GM19239 (cell line): Measurements from ENCODE around the gene OVCA2.

Experiments used
- DNase-seq: peaks from one replicate; pipeline ENCODE4 v3.0.0; 2011; ENCODE audit warnings: low spot score; ENCODE audit not compliant: insufficient read length
- FAIRE-seq: peaks from 2 replicates; lab custom pipeline; 2011; peaks lifted over from hg19 to GRCh38; lab: Jason Lieb, UNC

Gene OVCA2

GRCh38 chr17:2081564-2081963, 39.7 kb downstream of the OVCA2 start:
- FAIRE-seq = no peak

GRCh38 chr17:2082003-2082781, 40.4 kb downstream of the OVCA2 start:
- DNase-seq = no peak
- FAIRE-seq = no peak

More at GRCh38 chr17:2081564-2081963, 39.7 kb downstream of the OVCA2 start:
- no peak for DNase-seq

GRCh38 chr17:2083613-2084035, 41.8 kb downstream of the OVCA2 start:
- FAIRE-seq (peak; percentile 95), DNase-seq (no peak)

- peak; percentile 73 for FAIRE-seq
- no peak for DNase-seq
Measured at GRCh38 chr17:2084036-2084765, 42.4 kb downstream of the OVCA2 start.

- DNase-seq = no peak
- no peak for FAIRE-seq
Measured at GRCh38 chr17:2084766-2085647, 43.2 kb downstream of the OVCA2 start.

GRCh38 chr17:2085648-2085949, 43.8 kb downstream of the OVCA2 start:
- FAIRE-seq (no peak), DNase-seq (no peak)

GRCh38 chr17:2086306-2086705, 44.5 kb downstream of the OVCA2 start:
- FAIRE-seq = peak; percentile 96
- DNase-seq = no peak

GRCh38 chr17:2087597-2088211, 45.9 kb downstream of the OVCA2 start:
- DNase-seq = no peak
- peak; percentile 100 for FAIRE-seq

GRCh38 chr17:2089021-2089422, 47.2 kb downstream of the OVCA2 start:
- FAIRE-seq = no peak
- DNase-seq = no peak

- DNase-seq = no peak
- peak; percentile 81 for FAIRE-seq
Measured at GRCh38 chr17:2090210-2090641, 48.4 kb downstream of the OVCA2 start.

GRCh38 chr17:2090804-2091534, 49.1 kb downstream of the OVCA2 start:
- FAIRE-seq (peak; percentile 79), DNase-seq (no peak)

- FAIRE-seq (no peak), DNase-seq (no peak)
Measured at GRCh38 chr17:2092253-2092652, 50.4 kb downstream of the OVCA2 start.
